SK-N-SH (cell line): ENCODE results near the gene MAB21L1. TPM values are rescaled to one million over a fixed set of nuclear protein-coding genes. Genes with fewer than 3 reads are reported as not detected.

ENCODE experiments used
- CTCF ChIA-PET: fragments of 300-600, 350-600 bp; formaldehyde crosslinking; extraction: SDS; loops from one replicate; lab custom pipeline; 2021; lab: Yijun Ruan, JAX
- POLR2A ChIA-PET: fragments of 350-600 bp; sonication (Branson Sonifier 250); formaldehyde crosslinking; extraction: SDS; loops from one replicate; lab custom pipeline; 2020; ENCODE audit warnings: antibody characterized with exemption, inconsistent platforms; lab: Yijun Ruan, JAX
- DNase-seq: peaks from one replicate; pipeline ENCODE4 v3.0.0; 2012
- H2AFZ ChIP-seq: fragments of 200-600 bp; sonication (generic); 2 replicates; pipeline ENCODE4 v1.8.1; 2016; ENCODE audit warnings: antibody characterized with exemption, mild to moderate bottlenecking, low read depth
- H3F3A ChIP-seq: fragments of 200-600 bp; sonication (generic); replicated peaks from 2 replicates; pipeline ENCODE3; 2016; ENCODE audit warnings: antibody characterized with exemption, mild to moderate bottlenecking; ENCODE audit not compliant: insufficient read depth
- H3K27ac ChIP-seq, 2 experiments: fragments of 200-500 bp in 1 of 2; fragments of 200-600 bp in 1 of 2; sonication (Bioruptor generic) in 1 of 2; sonication (generic), shearing (Covaris generic) in 1 of 2; 2 replicates each; pipeline versions ENCODE4 v1.5.1 to v1.6.1; 2014 to 2016; ENCODE audit warnings: low read depth in 2 of 2, inconsistent platforms in 1 of 2, low read length in 1 of 2, mild to moderate bottlenecking in 1 of 2, mixed read lengths in 1 of 2
- H3K27me3 ChIP-seq: fragments of 200-600 bp; sonication (generic), shearing (Covaris generic); 2 replicates; pipeline ENCODE4 v1.6.1; 2016; ENCODE audit warnings: mixed run types; ENCODE audit not compliant: insufficient read depth
- H3K36me3 ChIP-seq, 2 experiments: fragments of 200-500 bp in 1 of 2; fragments of 200-600 bp in 1 of 2; sonication (Bioruptor generic) in 1 of 2; sonication (generic) in 1 of 2; replicated peaks in 1 of 2; 2 replicates each; pipeline versions ENCODE3 to v1.5.1; 2014 to 2016; ENCODE audit warnings: low read length in 1 of 2, mild to moderate bottlenecking in 1 of 2; ENCODE audit not compliant: insufficient read depth in 2 of 2, control insufficient read depth in 1 of 2
- H3K4me1 ChIP-seq, 2 experiments: fragments of 200-500 bp in 1 of 2; fragments of 200-600 bp in 1 of 2; sonication (Bioruptor generic) in 1 of 2; sonication (generic), shearing (Covaris generic) in 1 of 2; 2 replicates each; pipeline versions ENCODE4 v1.5.1 to v1.6.1; 2014 to 2016; ENCODE audit warnings: low read depth in 1 of 2, low read length in 1 of 2, mixed run types in 1 of 2; ENCODE audit not compliant: insufficient read depth in 2 of 2, control insufficient read depth in 1 of 2
- H3K4me2 ChIP-seq: fragments of 200-600 bp; sonication (generic), shearing (Covaris generic); 2 replicates; pipeline ENCODE4 v1.6.1; 2017; ENCODE audit warnings: mixed run types
- H3K4me3 ChIP-seq, 2 experiments: fragments of 200-500 bp in 1 of 2; fragments of 200-600 bp in 1 of 2; sonication (Bioruptor generic) in 1 of 2; sonication (generic), shearing (Covaris generic) in 1 of 2; 2 replicates each; pipeline versions ENCODE4 v1.5.1 to v1.8.1; 2014 to 2016; ENCODE audit warnings: low read depth in 2 of 2, inconsistent platforms in 1 of 2, low read length in 1 of 2, mild to moderate bottlenecking in 1 of 2, mixed read lengths in 1 of 2, moderate library complexity in 1 of 2
- H3K79me2 ChIP-seq: fragments of 200-600 bp; sonication (generic); 2 replicates; pipeline ENCODE4 v1.8.1; 2017; ENCODE audit warnings: mild to moderate bottlenecking; ENCODE audit not compliant: insufficient read depth
- H3K9ac ChIP-seq: fragments of 200-600 bp; sonication (generic); 2 replicates; pipeline ENCODE4 v1.6.1; 2017; ENCODE audit warnings: mixed run types
- H3K9me2 ChIP-seq: fragments of 200-600 bp; sonication (generic); 2 replicates; pipeline ENCODE4 v1.6.1; 2017; ENCODE audit warnings: mixed run types
- H3K9me3 ChIP-seq: fragments of 200-600 bp; sonication (generic); 2 replicates; pipeline ENCODE4 v1.6.1; 2017; ENCODE audit warnings: mixed run types, mild to moderate bottlenecking, moderate library complexity
- H4K20me1 ChIP-seq: fragments of 200-600 bp; sonication (generic); 2 replicates; pipeline ENCODE4 v1.6.1; 2017; ENCODE audit warnings: mild to moderate bottlenecking, mixed run types; ENCODE audit not compliant: insufficient read depth
- CHD2 ChIP-seq: fragments of 150-350 bp; IDR thresholded peaks from 2 replicates; pipeline ENCODE4 v1.6.1; 2018; ENCODE audit warnings: low read length; ENCODE audit not compliant: partially characterized antibody
- CTCF ChIP-seq: fragments of 200-600 bp; sonication (generic); IDR thresholded peaks from 2 replicates; pipeline ENCODE4 v1.6.1; 2017; ENCODE audit warnings: antibody characterized with exemption, mild to moderate bottlenecking, moderate library complexity
- EP300 ChIP-seq, 2 experiments: IDR thresholded peaks; 2 replicates each; pipeline versions ENCODE4 v1.4.0 to v1.6.1; 2012; ENCODE audit warnings: borderline replicate concordance in 1 of 2, low read depth in 1 of 2, low read length in 1 of 2
- FOSL2 ChIP-seq: IDR thresholded peaks from 2 replicates; pipeline ENCODE4 v1.4.0; 2012; ENCODE audit warnings: low read depth, mild to moderate bottlenecking, moderate library complexity, borderline replicate concordance
- GATA2 ChIP-seq: sonication (generic); formaldehyde crosslinking; IDR thresholded peaks from 2 replicates; pipeline ENCODE4 v1.5.0; 2020; ENCODE audit warnings: mild to moderate bottlenecking, missing genetic modification reagents
- JUND ChIP-seq: IDR thresholded peaks from 2 replicates; pipeline ENCODE4 v1.4.0; 2012
- MEF2A ChIP-seq: IDR thresholded peaks from 2 replicates; pipeline ENCODE4 v1.4.0; 2012; ENCODE audit warnings: low read depth, borderline replicate concordance
- NRF1 ChIP-seq: IDR thresholded peaks from 2 replicates; pipeline ENCODE4 v1.6.1; 2012; ENCODE audit warnings: low read depth, mild to moderate bottlenecking, low read length
- RAD21 ChIP-seq: IDR thresholded peaks from 2 replicates; pipeline ENCODE4 v1.6.1; 2012; ENCODE audit warnings: mild to moderate bottlenecking, low read length
- RCOR1 ChIP-seq: fragments of 150-350 bp; IDR thresholded peaks from 2 replicates; pipeline ENCODE4 v1.6.1; 2017; ENCODE audit warnings: antibody characterized with exemption, low read length
- REST ChIP-seq: IDR thresholded peaks from 2 replicates; pipeline ENCODE4 v1.6.1; 2012; ENCODE audit warnings: mild to moderate bottlenecking, low read depth, low read length, moderate library complexity
- RFX5 ChIP-seq: IDR thresholded peaks from 2 replicates; pipeline ENCODE4 v1.6.1; 2012; ENCODE audit warnings: mild to moderate bottlenecking, improper control_type of control experiment, low read length
- SIN3A ChIP-seq: IDR thresholded peaks from 2 replicates; pipeline ENCODE4 v1.6.1; 2012; ENCODE audit warnings: low read depth, mild to moderate bottlenecking, low read length, moderate library complexity, borderline replicate concordance
- TEAD4 ChIP-seq: IDR thresholded peaks from 2 replicates; pipeline ENCODE4 v1.4.0; 2012; ENCODE audit warnings: mild to moderate bottlenecking, borderline replicate concordance; ENCODE audit not compliant: insufficient read depth
- USF2 ChIP-seq: fragments of 150-350 bp; IDR thresholded peaks from 2 replicates; pipeline ENCODE4 v1.6.1; 2017; ENCODE audit warnings: antibody characterized with exemption, low read length, low read depth, borderline replicate concordance
- WGBS: methylation state at CpG from one replicate; pipeline ENCODE4 v1.1.6; 2017; ENCODE audit warnings: low lambda C conversion rate; 5-methylcytosine and 5-hydroxymethylcytosine counted together
- polyA plus RNA-seq, 3 experiments: library from polyadenylated mRNA; depleted of rRNA; stranded (reverse); fragments of >200 nt; gene quantifications; 2 replicates each; pipeline ENCODE4 v1.2.3, GENCODE V29; 2012

The MAB21L1 gene
- polyA plus RNA-seq, 1 of the 3 experiments (the other 2 are of a cell fraction): 42.3 TPM

GRCh38 chr13:35489050-35489449, 12.6 kb upstream of the MAB21L1 start:
- POLR2A ChIA-PET: interaction anchor here (0.6 to 1.1 kb wide), 2 partner anchors 12 to 299 kb away, joined by 3 to 4 read pairs; partner anchors contain the start of gene MAB21L1
- no peaks in the 10 kb centered on the region for H3F3A ChIP-seq
- DNase-seq: no peak
- H3K4me3 ChIP-seq: no peak overlapping the region
- no peaks in the 10 kb centered on the region for H3K9me3 ChIP-seq
- H3K4me1 ChIP-seq: peaks cover 8 to 26% of the 10 kb centered on the region in 2 experiments; a peak in 3 of 4 replicates
- H3K27me3 ChIP-seq: no peaks in the 10 kb centered on the region
- H4K20me1 ChIP-seq: no peaks in the 10 kb centered on the region
- CTCF ChIA-PET: interaction anchor here (0.8 to 1.8 kb wide), 6 partner anchors 10 to 464 kb away, joined by 3 to 7 read pairs (median 4); no protein-coding TSS in a partner anchor
- no peaks in the 10 kb centered on the region for H3K9me2 ChIP-seq
- H3K79me2 ChIP-seq: peaks cover 45% of the 10 kb centered on the region
- peak overlapping the region in 1 of 2 experiments; percentile 86; a peak in 2 of 4 replicates for H3K27ac ChIP-seq
- no peak overlapping the region for H3K4me2 ChIP-seq
- peak overlapping the region; percentile 52; the same call in 1 of the 2 replicates for H2AFZ ChIP-seq
- H3K36me3 ChIP-seq: peaks cover 3 to 7% of the 10 kb centered on the region in 2 experiments
- H3K9ac ChIP-seq: no peak overlapping the region
- WGBS: 64% methylated on average over 4 of the region's 4 CpGs
- no peak for TF ChIP-seq REST
- TF ChIP-seq CHD2: no peak
- TF ChIP-seq GATA2 (CRISPR knock-in tag): peak; percentile 80
- TF ChIP-seq EP300 (IDR thresholded peaks at IDR 0.05; ENCODE audit: borderline replicate concordance in 1 of 2, low read depth in 1 of 2, low read length in 1 of 2): peak in 1 of 2 experiments; percentile 67; a peak in 1 of 4 replicates
- TF ChIP-seq MEF2A: no peak
- TF ChIP-seq SIN3A: no peak
- TF ChIP-seq RFX5: no peak
- no peak for TF ChIP-seq USF2
- no peak for TF ChIP-seq TEAD4
- no peak for TF ChIP-seq NRF1
- no peak for TF ChIP-seq FOSL2
- 0 out of 2 replicates have a peak, but pooled peaks have one; percentile 17 for TF ChIP-seq RAD21
- TF ChIP-seq RCOR1: peak; percentile 69
- TF ChIP-seq CTCF: no peak
- no peak for TF ChIP-seq JUND
